SK-N-SH (cell line): ENCODE measurements around the gene C3orf70. TPM values are rescaled to one million over a fixed set of nuclear protein-coding genes. Genes with fewer than 3 reads are reported as not detected.

Source experiments
- CTCF ChIA-PET: fragments of 300-600, 350-600 bp; formaldehyde crosslinking; extraction: SDS; loops from one replicate; lab custom pipeline; 2021; lab: Yijun Ruan, JAX
- POLR2A ChIA-PET: fragments of 350-600 bp; sonication (Branson Sonifier 250); formaldehyde crosslinking; extraction: SDS; loops from one replicate; lab custom pipeline; 2020; ENCODE audit warnings: antibody characterized with exemption, inconsistent platforms; lab: Yijun Ruan, JAX
- DNase-seq: peaks from one replicate; pipeline ENCODE4 v3.0.0; 2012
- H2AFZ ChIP-seq: fragments of 200-600 bp; sonication (generic); 2 replicates; pipeline ENCODE4 v1.8.1; 2016; ENCODE audit warnings: antibody characterized with exemption, mild to moderate bottlenecking, low read depth
- H3F3A ChIP-seq: fragments of 200-600 bp; sonication (generic); replicated peaks from 2 replicates; pipeline ENCODE3; 2016; ENCODE audit warnings: antibody characterized with exemption, mild to moderate bottlenecking; ENCODE audit not compliant: insufficient read depth
- H3K27ac ChIP-seq, 2 experiments: fragments of 200-500 bp in 1 of 2; fragments of 200-600 bp in 1 of 2; sonication (Bioruptor generic) in 1 of 2; sonication (generic), shearing (Covaris generic) in 1 of 2; 2 replicates each; pipeline versions ENCODE4 v1.5.1 to v1.6.1; 2014 to 2016; ENCODE audit warnings: low read depth in 2 of 2, inconsistent platforms in 1 of 2, low read length in 1 of 2, mild to moderate bottlenecking in 1 of 2, mixed read lengths in 1 of 2
- H3K27me3 ChIP-seq: fragments of 200-600 bp; sonication (generic), shearing (Covaris generic); 2 replicates; pipeline ENCODE4 v1.6.1; 2016; ENCODE audit warnings: mixed run types; ENCODE audit not compliant: insufficient read depth
- H3K36me3 ChIP-seq, 2 experiments: fragments of 200-500 bp in 1 of 2; fragments of 200-600 bp in 1 of 2; sonication (Bioruptor generic) in 1 of 2; sonication (generic) in 1 of 2; replicated peaks in 1 of 2; 2 replicates each; pipeline versions ENCODE3 to v1.5.1; 2014 to 2016; ENCODE audit warnings: low read length in 1 of 2, mild to moderate bottlenecking in 1 of 2; ENCODE audit not compliant: insufficient read depth in 2 of 2, control insufficient read depth in 1 of 2
- H3K4me1 ChIP-seq, 2 experiments: fragments of 200-500 bp in 1 of 2; fragments of 200-600 bp in 1 of 2; sonication (Bioruptor generic) in 1 of 2; sonication (generic), shearing (Covaris generic) in 1 of 2; 2 replicates each; pipeline versions ENCODE4 v1.5.1 to v1.6.1; 2014 to 2016; ENCODE audit warnings: low read depth in 1 of 2, low read length in 1 of 2, mixed run types in 1 of 2; ENCODE audit not compliant: insufficient read depth in 2 of 2, control insufficient read depth in 1 of 2
- H3K4me2 ChIP-seq: fragments of 200-600 bp; sonication (generic), shearing (Covaris generic); 2 replicates; pipeline ENCODE4 v1.6.1; 2017; ENCODE audit warnings: mixed run types
- H3K4me3 ChIP-seq, 2 experiments: fragments of 200-500 bp in 1 of 2; fragments of 200-600 bp in 1 of 2; sonication (Bioruptor generic) in 1 of 2; sonication (generic), shearing (Covaris generic) in 1 of 2; 2 replicates each; pipeline versions ENCODE4 v1.5.1 to v1.8.1; 2014 to 2016; ENCODE audit warnings: low read depth in 2 of 2, inconsistent platforms in 1 of 2, low read length in 1 of 2, mild to moderate bottlenecking in 1 of 2, mixed read lengths in 1 of 2, moderate library complexity in 1 of 2
- H3K79me2 ChIP-seq: fragments of 200-600 bp; sonication (generic); 2 replicates; pipeline ENCODE4 v1.8.1; 2017; ENCODE audit warnings: mild to moderate bottlenecking; ENCODE audit not compliant: insufficient read depth
- H3K9ac ChIP-seq: fragments of 200-600 bp; sonication (generic); 2 replicates; pipeline ENCODE4 v1.6.1; 2017; ENCODE audit warnings: mixed run types
- H3K9me2 ChIP-seq: fragments of 200-600 bp; sonication (generic); 2 replicates; pipeline ENCODE4 v1.6.1; 2017; ENCODE audit warnings: mixed run types
- H3K9me3 ChIP-seq: fragments of 200-600 bp; sonication (generic); 2 replicates; pipeline ENCODE4 v1.6.1; 2017; ENCODE audit warnings: mixed run types, mild to moderate bottlenecking, moderate library complexity
- H4K20me1 ChIP-seq: fragments of 200-600 bp; sonication (generic); 2 replicates; pipeline ENCODE4 v1.6.1; 2017; ENCODE audit warnings: mild to moderate bottlenecking, mixed run types; ENCODE audit not compliant: insufficient read depth
- ELF1 ChIP-seq: IDR thresholded peaks from 2 replicates; pipeline ENCODE4 v1.4.0; 2012
- EP300 ChIP-seq, 2 experiments: IDR thresholded peaks; 2 replicates each; pipeline versions ENCODE4 v1.4.0 to v1.6.1; 2012; ENCODE audit warnings: borderline replicate concordance in 1 of 2, low read depth in 1 of 2, low read length in 1 of 2
- EZH2phosphoT487 ChIP-seq: fragments of 200-600 bp; sonication (generic); IDR thresholded peaks from 2 replicates; pipeline ENCODE4 v1.6.1; 2017; ENCODE audit warnings: low read depth, mixed run types, mild to moderate bottlenecking, antibody characterized with exemption, moderate library complexity, borderline replicate concordance
- FOXM1 ChIP-seq: IDR thresholded peaks from 2 replicates; pipeline ENCODE4 v1.4.0; 2012; ENCODE audit warnings: low read depth, mild to moderate bottlenecking
- GABPA ChIP-seq: IDR thresholded peaks from 2 replicates; pipeline ENCODE4 v1.4.0; 2012; ENCODE audit warnings: low read depth, mild to moderate bottlenecking
- GATA2 ChIP-seq: sonication (generic); formaldehyde crosslinking; IDR thresholded peaks from 2 replicates; pipeline ENCODE4 v1.5.0; 2020; ENCODE audit warnings: mild to moderate bottlenecking, missing genetic modification reagents
- NFIC ChIP-seq: IDR thresholded peaks from 2 replicates; pipeline ENCODE4 v1.4.0; 2012; ENCODE audit warnings: borderline replicate concordance
- NRF1 ChIP-seq: IDR thresholded peaks from 2 replicates; pipeline ENCODE4 v1.6.1; 2012; ENCODE audit warnings: low read depth, mild to moderate bottlenecking, low read length
- PBX3 ChIP-seq: IDR thresholded peaks from 2 replicates; pipeline ENCODE4; 2012
- POLR2AphosphoS5 ChIP-seq: IDR thresholded peaks from 2 replicates; pipeline ENCODE4 v1.6.1; 2012; ENCODE audit warnings: low read depth, low read length
- SIN3A ChIP-seq: IDR thresholded peaks from 2 replicates; pipeline ENCODE4 v1.6.1; 2012; ENCODE audit warnings: low read depth, mild to moderate bottlenecking, low read length, moderate library complexity, borderline replicate concordance
- TAF1 ChIP-seq: IDR thresholded peaks from 2 replicates; pipeline ENCODE4 v1.6.1; 2012; ENCODE audit warnings: low read depth, mild to moderate bottlenecking, low read length, moderate library complexity, borderline replicate concordance
- TCF12 ChIP-seq: IDR thresholded peaks from 2 replicates; pipeline ENCODE4 v1.4.0; 2012
- ZBTB33 ChIP-seq: IDR thresholded peaks from 2 replicates; pipeline ENCODE4 v1.4.0; 2012; ENCODE audit warnings: low read depth, borderline replicate concordance
- WGBS: methylation state at CpG from one replicate; pipeline ENCODE4 v1.1.6; 2017; ENCODE audit warnings: low lambda C conversion rate; 5-methylcytosine and 5-hydroxymethylcytosine counted together
- polyA plus RNA-seq, 3 experiments: library from polyadenylated mRNA; depleted of rRNA; stranded (reverse); fragments of >200 nt; gene quantifications; 2 replicates each; pipeline ENCODE4 v1.2.3, GENCODE V29; 2012
- TF ChIP-seq, protein P1 (sequence below): fragments of 200-600 bp; sonication (generic); IDR thresholded peaks from 2 replicates; pipeline ENCODE4 v1.6.1; 2017; ENCODE audit warnings: antibody characterized with exemption, mild to moderate bottlenecking, moderate library complexity
- TF ChIP-seq, protein P2 (sequence below): fragments of 150-350 bp; IDR thresholded peaks from 2 replicates; pipeline ENCODE4 v1.6.1; 2017; ENCODE audit warnings: antibody characterized with exemption, low read length, low read depth, borderline replicate concordance

C3orf70 gene
- polyA plus RNA-seq, 1 of the 3 experiments (the other 2 are of a cell fraction) = under 0.01 TPM

DNA sequence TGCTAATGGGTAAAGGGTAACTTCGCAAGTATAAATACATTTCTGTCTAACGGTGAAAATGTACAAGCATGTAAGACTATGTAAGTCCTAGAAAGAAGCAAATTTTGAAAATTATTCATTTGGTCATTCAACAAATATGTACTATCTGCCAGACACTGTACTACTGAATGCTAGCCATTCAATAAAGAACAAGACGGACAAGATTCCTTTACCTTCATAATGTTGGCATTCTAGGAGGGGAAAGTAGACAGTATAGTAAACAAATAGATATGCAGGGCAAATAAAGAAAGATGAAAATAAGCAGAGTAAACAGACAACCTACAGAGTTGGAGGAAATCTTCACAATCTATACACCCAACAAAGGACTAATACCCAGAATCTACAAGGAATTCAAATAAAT is 32.7 kb downstream of the C3orf70 start:
- no peak overlapping the region for H3K4me2 ChIP-seq
- no peak for DNase-seq
- TF ChIP-seq NFIC (no peak), TAF1 (no peak), FOXM1 (no peak), ELF1 (no peak), PBX3 (no peak), SIN3A (no peak), EZH2phosphoT487 (no peak), GATA2 (CRISPR knock-in tag) (no peak), NRF1 (no peak), EP300 (IDR thresholded peaks at IDR 0.05; ENCODE audit: borderline replicate concordance in 1 of 2, low read depth in 1 of 2, low read length in 1 of 2) (no peak), POLR2AphosphoS5 (no peak), GABPA (no peak), TCF12 (no peak), ZBTB33 (no peak)
- TF ChIP-seq, protein P1, sequence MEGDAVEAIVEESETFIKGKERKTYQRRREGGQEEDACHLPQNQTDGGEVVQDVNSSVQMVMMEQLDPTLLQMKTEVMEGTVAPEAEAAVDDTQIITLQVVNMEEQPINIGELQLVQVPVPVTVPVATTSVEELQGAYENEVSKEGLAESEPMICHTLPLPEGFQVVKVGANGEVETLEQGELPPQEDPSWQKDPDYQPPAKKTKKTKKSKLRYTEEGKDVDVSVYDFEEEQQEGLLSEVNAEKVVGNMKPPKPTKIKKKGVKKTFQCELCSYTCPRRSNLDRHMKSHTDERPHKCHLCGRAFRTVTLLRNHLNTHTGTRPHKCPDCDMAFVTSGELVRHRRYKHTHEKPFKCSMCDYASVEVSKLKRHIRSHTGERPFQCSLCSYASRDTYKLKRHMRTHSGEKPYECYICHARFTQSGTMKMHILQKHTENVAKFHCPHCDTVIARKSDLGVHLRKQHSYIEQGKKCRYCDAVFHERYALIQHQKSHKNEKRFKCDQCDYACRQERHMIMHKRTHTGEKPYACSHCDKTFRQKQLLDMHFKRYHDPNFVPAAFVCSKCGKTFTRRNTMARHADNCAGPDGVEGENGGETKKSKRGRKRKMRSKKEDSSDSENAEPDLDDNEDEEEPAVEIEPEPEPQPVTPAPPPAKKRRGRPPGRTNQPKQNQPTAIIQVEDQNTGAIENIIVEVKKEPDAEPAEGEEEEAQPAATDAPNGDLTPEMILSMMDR = no peak
- TF ChIP-seq, protein P2, sequence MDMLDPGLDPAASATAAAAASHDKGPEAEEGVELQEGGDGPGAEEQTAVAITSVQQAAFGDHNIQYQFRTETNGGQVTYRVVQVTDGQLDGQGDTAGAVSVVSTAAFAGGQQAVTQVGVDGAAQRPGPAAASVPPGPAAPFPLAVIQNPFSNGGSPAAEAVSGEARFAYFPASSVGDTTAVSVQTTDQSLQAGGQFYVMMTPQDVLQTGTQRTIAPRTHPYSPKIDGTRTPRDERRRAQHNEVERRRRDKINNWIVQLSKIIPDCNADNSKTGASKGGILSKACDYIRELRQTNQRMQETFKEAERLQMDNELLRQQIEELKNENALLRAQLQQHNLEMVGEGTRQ = no peak
- TF ChIP-seq, all 33 proteins: peak for 0
- H3K4me3 ChIP-seq = no peak overlapping the region
- no peaks in the 10 kb centered on the region for H3K36me3 ChIP-seq
- WGBS = 78% methylated on average over 3 of the region's 3 CpGs
- H3K27me3 ChIP-seq = no peaks in the 10 kb centered on the region; the same call in 1 of the 2 replicates
- H2AFZ ChIP-seq = no peak overlapping the region
- ChIA-PET CTCF (no interaction called here), POLR2A (no interaction called here)
- no peaks in the 10 kb centered on the region for H3K79me2 ChIP-seq
- H3K4me1 ChIP-seq = no peaks in the 10 kb centered on the region
- H3K9ac ChIP-seq = no peak overlapping the region
- H3K9me3 ChIP-seq = no peaks in the 10 kb centered on the region
- no peaks in the 10 kb centered on the region for H3F3A ChIP-seq
- no peaks in the 10 kb centered on the region for H3K9me2 ChIP-seq
- H4K20me1 ChIP-seq = no peaks in the 10 kb centered on the region
- no peak overlapping the region for H3K27ac ChIP-seq
